ENCODE data around the gene PHACTR3.
A peak's percentile ranks its signal among the peaks of the same experiment; 100 is the strongest.

PHACTR3 gene

DNA sequence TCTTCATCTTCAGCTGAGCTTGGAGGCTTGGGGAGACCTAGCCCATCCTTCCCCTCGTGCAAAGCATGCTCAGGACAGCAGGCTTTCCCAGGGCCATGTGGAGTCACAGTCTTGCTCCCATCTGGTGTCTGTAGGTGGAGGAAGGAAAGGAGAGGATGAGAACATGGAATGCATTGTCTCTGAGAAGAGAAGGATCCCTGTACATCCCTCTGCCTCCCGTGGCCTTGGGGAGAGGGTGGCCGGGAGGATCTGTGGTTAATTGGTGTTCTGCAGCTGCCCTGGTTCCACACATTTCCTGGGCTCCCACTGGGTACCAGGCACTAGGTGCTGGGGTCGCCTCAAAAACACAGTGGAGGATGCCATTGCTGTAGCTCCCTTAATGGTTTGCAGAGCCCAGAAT, 134.5 kb downstream of the PHACTR3 start:
- TF ChIP-seq, protein P1, sequence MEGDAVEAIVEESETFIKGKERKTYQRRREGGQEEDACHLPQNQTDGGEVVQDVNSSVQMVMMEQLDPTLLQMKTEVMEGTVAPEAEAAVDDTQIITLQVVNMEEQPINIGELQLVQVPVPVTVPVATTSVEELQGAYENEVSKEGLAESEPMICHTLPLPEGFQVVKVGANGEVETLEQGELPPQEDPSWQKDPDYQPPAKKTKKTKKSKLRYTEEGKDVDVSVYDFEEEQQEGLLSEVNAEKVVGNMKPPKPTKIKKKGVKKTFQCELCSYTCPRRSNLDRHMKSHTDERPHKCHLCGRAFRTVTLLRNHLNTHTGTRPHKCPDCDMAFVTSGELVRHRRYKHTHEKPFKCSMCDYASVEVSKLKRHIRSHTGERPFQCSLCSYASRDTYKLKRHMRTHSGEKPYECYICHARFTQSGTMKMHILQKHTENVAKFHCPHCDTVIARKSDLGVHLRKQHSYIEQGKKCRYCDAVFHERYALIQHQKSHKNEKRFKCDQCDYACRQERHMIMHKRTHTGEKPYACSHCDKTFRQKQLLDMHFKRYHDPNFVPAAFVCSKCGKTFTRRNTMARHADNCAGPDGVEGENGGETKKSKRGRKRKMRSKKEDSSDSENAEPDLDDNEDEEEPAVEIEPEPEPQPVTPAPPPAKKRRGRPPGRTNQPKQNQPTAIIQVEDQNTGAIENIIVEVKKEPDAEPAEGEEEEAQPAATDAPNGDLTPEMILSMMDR (IDR thresholded peaks at IDR 0.05), result no peak
- TF ChIP-seq ZFX (IDR thresholded peaks at IDR 0.05; ENCODE audit: borderline replicate concordance), result no peak
- H3K27ac ChIP-seq, result no peak overlapping the region

DNA sequence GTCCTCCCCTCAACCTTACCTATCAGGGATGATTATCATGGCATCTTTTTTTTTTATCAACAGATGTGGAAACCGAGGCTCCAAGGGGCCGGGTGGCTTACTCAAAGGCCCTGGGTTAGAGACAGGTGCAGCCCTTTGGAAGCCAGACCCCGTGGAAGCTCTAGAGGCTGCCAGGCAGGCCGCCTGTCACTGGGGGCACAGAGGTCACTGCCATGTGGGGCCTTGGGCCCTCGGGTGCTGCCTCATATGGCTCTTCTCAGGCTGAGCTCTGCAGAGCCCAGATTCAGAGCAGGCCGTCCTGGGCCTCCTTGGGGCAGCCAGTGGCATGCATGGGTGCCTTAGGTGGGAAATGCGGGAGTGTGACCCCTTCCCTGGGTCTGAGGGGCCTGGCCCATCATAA, 136.3 kb downstream of the PHACTR3 start:
- no peak overlapping the region for H3K27ac ChIP-seq
- TF ChIP-seq, protein P1 (IDR thresholded peaks at IDR 0.05), result no peak
- TF ChIP-seq ZFX (IDR thresholded peaks at IDR 0.05; ENCODE audit: borderline replicate concordance), result no peak

DNA sequence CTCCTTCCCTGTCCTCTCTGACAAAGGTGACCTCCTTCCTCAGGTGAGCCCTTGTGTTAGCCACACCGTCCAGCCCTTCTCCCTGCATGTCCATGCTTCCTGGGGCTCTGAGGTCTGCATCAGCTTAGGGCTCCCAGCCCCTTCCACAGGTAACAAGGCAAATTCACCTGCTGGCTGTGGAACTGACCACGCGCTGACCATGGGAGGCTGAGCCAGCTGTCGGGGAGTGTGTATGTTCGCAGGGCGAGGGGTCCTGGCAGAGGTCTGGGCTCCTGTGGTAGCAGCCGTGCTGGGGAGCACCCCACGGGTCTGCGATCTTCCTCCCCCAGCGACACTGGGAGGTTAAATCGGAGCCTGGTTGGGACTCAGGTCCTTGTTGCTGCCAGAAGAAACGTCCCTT, 136.7 kb downstream of the PHACTR3 start:
- TF ChIP-seq, protein P1 (IDR thresholded peaks at IDR 0.05), result no peak
- TF ChIP-seq ZFX (IDR thresholded peaks at IDR 0.05; ENCODE audit: borderline replicate concordance), result no peak

DNA sequence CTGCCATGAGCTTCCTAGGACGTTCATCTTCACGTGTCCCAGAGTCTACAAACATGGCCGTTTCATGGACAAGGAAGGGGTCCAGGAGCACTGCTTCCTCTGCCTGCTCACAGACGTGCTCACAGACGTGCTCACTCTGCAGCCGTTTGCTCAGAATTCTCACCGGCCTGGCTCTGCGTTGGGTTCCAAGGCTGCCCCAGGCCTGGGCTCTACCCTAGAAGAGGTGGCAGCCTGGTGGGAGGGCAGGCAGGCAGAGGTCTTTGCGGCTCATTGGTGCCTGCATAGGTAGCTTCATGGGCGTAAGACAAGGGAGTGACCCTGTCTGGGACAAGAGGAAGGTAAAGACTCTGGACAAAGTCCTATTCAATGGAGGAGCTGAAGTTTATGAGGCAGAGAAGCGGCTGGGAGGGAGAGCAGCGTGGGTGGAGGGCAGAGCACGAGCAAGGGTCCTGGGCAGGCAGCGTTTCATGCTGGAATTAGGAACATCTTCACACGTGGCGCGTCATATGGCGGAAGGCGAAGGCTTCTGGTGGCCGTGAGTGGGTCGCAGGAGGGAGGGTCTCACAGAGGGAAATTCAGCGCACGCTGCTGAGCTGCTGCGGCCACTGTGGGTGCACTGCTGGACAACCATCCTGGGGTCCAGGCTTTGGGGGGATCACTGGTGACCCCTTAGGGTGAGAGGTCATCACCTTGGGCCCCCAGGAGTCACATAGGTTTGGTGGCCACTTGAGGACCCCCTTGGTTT, 138.2 kb downstream of the PHACTR3 start:
- TF ChIP-seq, protein P1 (IDR thresholded peaks at IDR 0.05), result no peak
- no peak for TF ChIP-seq ZFX (IDR thresholded peaks at IDR 0.05; ENCODE audit: borderline replicate concordance)
- H3K27ac ChIP-seq, result no peak overlapping the region

More for the DNA sequence above, 136.7 kb downstream of the PHACTR3 start:
- H3K27ac ChIP-seq, result no peak overlapping the region

DNA sequence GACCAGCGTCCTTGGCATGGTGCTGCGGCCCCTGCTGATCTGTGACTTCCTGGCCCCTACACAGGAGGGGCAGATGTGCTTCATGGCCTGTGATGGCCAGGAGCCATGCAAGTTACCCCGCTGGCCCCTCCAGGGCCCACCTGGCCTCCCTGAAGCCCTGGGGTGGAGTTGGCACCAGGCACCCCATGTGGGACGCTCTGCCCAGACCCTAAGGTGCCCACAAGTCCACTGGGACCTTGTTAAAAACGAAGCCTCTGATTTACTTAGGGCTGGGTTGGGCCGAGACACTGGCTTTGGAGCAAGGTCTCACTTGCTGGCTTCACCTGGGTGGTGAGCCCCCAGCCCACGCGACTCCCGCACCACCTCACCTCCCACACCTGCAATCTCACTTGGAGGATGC, 139.0 kb downstream of the PHACTR3 start:
- TF ChIP-seq ZFX (IDR thresholded peaks at IDR 0.05; ENCODE audit: borderline replicate concordance), result no peak
- TF ChIP-seq, protein P1 (IDR thresholded peaks at IDR 0.05), result no peak
- H3K27ac ChIP-seq, result no peak overlapping the region

DNA sequence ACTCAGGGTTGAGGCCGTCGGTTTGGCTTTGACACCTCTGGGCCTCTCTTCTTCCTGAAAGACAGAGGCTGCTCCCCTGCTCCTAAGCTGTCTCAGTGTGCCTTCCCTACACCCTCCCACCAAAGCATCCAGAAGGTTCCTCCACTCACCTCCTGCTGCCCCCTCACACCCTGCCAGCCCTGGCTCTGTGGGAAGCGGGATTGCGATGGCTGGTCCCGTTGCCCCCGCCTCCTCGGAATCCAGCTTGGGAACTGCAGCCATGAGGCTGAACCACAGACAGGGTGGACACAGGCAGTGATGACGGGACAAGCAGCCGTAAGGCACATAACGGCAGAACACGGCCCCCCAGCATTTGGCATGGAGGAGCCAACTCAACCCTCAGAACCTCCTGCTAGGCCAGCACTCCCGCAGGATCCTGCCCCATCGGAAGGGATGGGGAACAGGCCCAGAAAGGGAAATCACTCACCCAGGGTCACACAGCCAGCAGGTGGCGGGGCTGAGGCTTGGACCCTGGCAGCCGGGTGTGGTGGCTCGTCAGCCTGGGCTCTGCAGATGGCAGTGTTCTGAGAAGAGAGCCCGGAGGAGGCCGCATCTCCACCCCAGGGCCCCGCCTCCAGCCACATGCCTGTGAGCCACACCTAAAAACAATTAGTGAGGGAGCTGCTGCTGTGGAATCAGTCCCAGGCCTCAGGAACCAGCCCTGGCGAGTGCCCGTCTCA, 139.6 kb downstream of the PHACTR3 start:
- no peak overlapping the region for H3K27ac ChIP-seq
- TF ChIP-seq, protein P1 (IDR thresholded peaks at IDR 0.05), result peak; percentile 47
- no peak for TF ChIP-seq ZFX (IDR thresholded peaks at IDR 0.05; ENCODE audit: borderline replicate concordance)

DNA sequence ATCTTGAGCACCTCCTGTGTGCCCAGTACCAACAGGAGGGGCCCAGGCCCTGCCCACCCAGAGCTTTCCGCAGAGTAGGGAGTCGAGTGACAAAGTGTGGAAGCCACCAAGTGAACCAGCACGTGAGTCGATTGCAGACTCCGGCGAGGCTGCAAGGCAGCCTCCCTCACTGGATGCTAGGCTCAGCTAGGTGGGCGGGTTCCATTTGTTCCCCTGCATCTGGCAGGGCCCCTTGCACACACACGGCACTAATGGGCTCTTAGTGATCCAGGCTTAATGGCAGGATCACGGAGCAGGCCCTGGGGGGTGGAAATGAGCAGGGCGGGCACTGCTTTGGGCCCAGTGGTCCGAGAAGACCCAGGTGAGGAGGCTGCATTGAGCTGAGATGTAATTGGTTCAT, 140.4 kb downstream of the PHACTR3 start:
- H3K27ac ChIP-seq, result no peak overlapping the region
- no peak for TF ChIP-seq ZFX (IDR thresholded peaks at IDR 0.05; ENCODE audit: borderline replicate concordance)
- TF ChIP-seq, protein P1 (IDR thresholded peaks at IDR 0.05), result no peak
